Skeletal muscle satellite cell (primary cell): Measurements from ENCODE around the gene EYA4. TPM values are rescaled to one million over a fixed set of nuclear protein-coding genes. Genes with fewer than 3 reads are reported as not detected.

ENCODE experiments used
- H3K27me3 ChIP-seq: 2 replicates; pipeline ENCODE4 v1.7.0; 2013; ENCODE audit warnings: low read length; ENCODE audit not compliant: control insufficient read depth, insufficient read depth
- H3K36me3 ChIP-seq: 2 replicates; pipeline ENCODE4 v1.7.0; 2013; ENCODE audit warnings: mild to moderate bottlenecking, control low read depth, low read length; ENCODE audit not compliant: insufficient read depth
- H3K4me1 ChIP-seq: 2 replicates; pipeline ENCODE4 v1.7.0; 2013; ENCODE audit warnings: low read length; ENCODE audit not compliant: control insufficient read depth, insufficient read depth
- H3K4me2 ChIP-seq: 2 replicates; pipeline ENCODE4 v1.7.0; 2013; ENCODE audit warnings: mild to moderate bottlenecking, low read length
- H3K4me3 ChIP-seq: 2 replicates; pipeline ENCODE4 v1.7.0; 2013; ENCODE audit warnings: low read length
- H3K9ac ChIP-seq: 2 replicates; pipeline ENCODE4 v1.7.0; 2013; ENCODE audit warnings: mild to moderate bottlenecking, low read depth, low read length, moderate library complexity
- H3K9me3 ChIP-seq: replicated peaks from 2 replicates; pipeline ENCODE4 v1.7.0; 2013; ENCODE audit warnings: mild to moderate bottlenecking, control low read depth, low read length
- total RNA-seq: library from RNA; depleted of rRNA; stranded (reverse); fragments of >200 nt; gene quantifications from 2 replicates; pipeline ENCODE4 v1.2.3, GENCODE V29; 2012; rRNA removed

Gene EYA4
- 7.0 and 7.1 TPM in 2 replicates for total RNA-seq

GRCh38 chr6:133241086-133241900 is at the start of gene EYA4:
Gene EYA4 (plus strand): TSS chr6:133241357. CDS start chr6:133274781, 33,424 bp downstream.
- Histone ChIP-seq H3K4me1 (peaks cover 20% of the 10 kb centered on the region), H3K4me3 (peak within 1 kb of the TSS; percentile 83), H3K9me3 (no peaks in the 10 kb centered on the region), H3K9ac (peak within 1 kb of the TSS; percentile 80), H3K4me2 (peak within 1 kb of the TSS; percentile 92), H3K36me3 (no peaks in the 10 kb centered on the region), H3K27me3 (no peaks in the 10 kb centered on the region)

GRCh38 chr6:133193396-133193795 is 47.8 kb upstream of the EYA4 start:
- no peaks in the 10 kb centered on the region for H3K36me3 ChIP-seq
- H3K9me3 ChIP-seq: no peaks in the 10 kb centered on the region
- H3K27me3 ChIP-seq: no peaks in the 10 kb centered on the region
- no peak overlapping the region for H3K4me2 ChIP-seq
- H3K4me1 ChIP-seq: no peaks in the 10 kb centered on the region
- no peak overlapping the region for H3K9ac ChIP-seq
- no peak overlapping the region for H3K4me3 ChIP-seq

- Histone ChIP-seq H3K4me3 (no peak overlapping the region), H3K4me1 (peaks cover 5% of the 10 kb centered on the region), H3K9ac (no peak overlapping the region), H3K36me3 (no peaks in the 10 kb centered on the region), H3K4me2 (no peak overlapping the region), H3K9me3 (no peaks in the 10 kb centered on the region), H3K27me3 (no peaks in the 10 kb centered on the region)
Observed at GRCh38 chr6:133198725-133199124, 42.4 kb upstream of the EYA4 start.

GRCh38 chr6:133201231-133201630 is 39.9 kb upstream of the EYA4 start:
- H3K9me3 ChIP-seq: no peaks in the 10 kb centered on the region
- H3K4me1 ChIP-seq: peaks cover 5% of the 10 kb centered on the region
- H3K4me2 ChIP-seq: no peak overlapping the region
- H3K27me3 ChIP-seq: no peaks in the 10 kb centered on the region
- H3K9ac ChIP-seq: no peak overlapping the region
- no peak overlapping the region for H3K4me3 ChIP-seq
- H3K36me3 ChIP-seq: no peaks in the 10 kb centered on the region

- H3K9ac ChIP-seq: no peak overlapping the region
- H3K4me1 ChIP-seq: peaks cover 5% of the 10 kb centered on the region
- H3K36me3 ChIP-seq: no peaks in the 10 kb centered on the region
- no peak overlapping the region for H3K4me3 ChIP-seq
- H3K9me3 ChIP-seq: no peaks in the 10 kb centered on the region
- H3K4me2 ChIP-seq: no peak overlapping the region
- H3K27me3 ChIP-seq: no peaks in the 10 kb centered on the region
Observed at GRCh38 chr6:133202610-133203343, 38.4 kb upstream of the EYA4 start.

GRCh38 chr6:133203344-133203697 is 37.8 kb upstream of the EYA4 start:
- Histone ChIP-seq H3K36me3 (no peaks in the 10 kb centered on the region), H3K4me2 (no peak overlapping the region), H3K9ac (no peak overlapping the region), H3K4me3 (no peak overlapping the region), H3K9me3 (no peaks in the 10 kb centered on the region), H3K27me3 (no peaks in the 10 kb centered on the region), H3K4me1 (peaks cover 5% of the 10 kb centered on the region)

- no peak overlapping the region for H3K4me3 ChIP-seq
- H3K36me3 ChIP-seq: no peaks in the 10 kb centered on the region
- peaks cover 9% of the 10 kb centered on the region for H3K4me1 ChIP-seq
- no peak overlapping the region for H3K9ac ChIP-seq
- H3K27me3 ChIP-seq: no peaks in the 10 kb centered on the region
- no peaks in the 10 kb centered on the region for H3K9me3 ChIP-seq
- no peak overlapping the region for H3K4me2 ChIP-seq
Observed at GRCh38 chr6:133205304-133205703, 35.9 kb upstream of the EYA4 start.

- no peak overlapping the region for H3K4me3 ChIP-seq
- H3K9ac ChIP-seq: no peak overlapping the region
- H3K27me3 ChIP-seq: no peaks in the 10 kb centered on the region
- peaks cover 9% of the 10 kb centered on the region for H3K4me1 ChIP-seq
- no peaks in the 10 kb centered on the region for H3K9me3 ChIP-seq
- no peaks in the 10 kb centered on the region for H3K36me3 ChIP-seq
- H3K4me2 ChIP-seq: no peak overlapping the region
Observed at GRCh38 chr6:133206942-133207341, 34.2 kb upstream of the EYA4 start.

GRCh38 chr6:133207754-133208153 is 33.4 kb upstream of the EYA4 start:
- H3K36me3 ChIP-seq: no peaks in the 10 kb centered on the region
- no peak overlapping the region for H3K4me3 ChIP-seq
- H3K27me3 ChIP-seq: no peaks in the 10 kb centered on the region
- peak overlapping the region; percentile 47 for H3K4me2 ChIP-seq
- no peaks in the 10 kb centered on the region for H3K9me3 ChIP-seq
- H3K9ac ChIP-seq: peak overlapping the region; percentile 19
- H3K4me1 ChIP-seq: peaks cover 9% of the 10 kb centered on the region

- Histone ChIP-seq H3K9me3 (no peaks in the 10 kb centered on the region), H3K9ac (peak overlapping the region; percentile 19), H3K4me1 (peaks cover 5% of the 10 kb centered on the region), H3K4me3 (no peak overlapping the region), H3K36me3 (no peaks in the 10 kb centered on the region), H3K27me3 (no peaks in the 10 kb centered on the region), H3K4me2 (peak overlapping the region; percentile 47)
Observed at GRCh38 chr6:133208183-133208755, 32.9 kb upstream of the EYA4 start.

- no peaks in the 10 kb centered on the region for H3K9me3 ChIP-seq
Observed at GRCh38 chr6:133214267-133214666, 26.9 kb upstream of the EYA4 start.

More at GRCh38 chr6:133214267-133214666, 26.9 kb upstream of the EYA4 start:
- Histone ChIP-seq H3K4me1 (no peaks in the 10 kb centered on the region), H3K9ac (no peak overlapping the region), H3K27me3 (no peaks in the 10 kb centered on the region), H3K4me3 (no peak overlapping the region), H3K36me3 (no peaks in the 10 kb centered on the region), H3K4me2 (no peak overlapping the region)
